Activated CD4-positive, alpha-beta T cell treated with anti-CD3 and anti-CD28 coated beads for 48 hours (primary cell): ENCODE data around the gene DAGLA.

Experiments used
- DNase-seq: peaks from one replicate; pipeline ENCODE4 v3.0.0-alpha.2; 2020

Gene DAGLA

DNA sequence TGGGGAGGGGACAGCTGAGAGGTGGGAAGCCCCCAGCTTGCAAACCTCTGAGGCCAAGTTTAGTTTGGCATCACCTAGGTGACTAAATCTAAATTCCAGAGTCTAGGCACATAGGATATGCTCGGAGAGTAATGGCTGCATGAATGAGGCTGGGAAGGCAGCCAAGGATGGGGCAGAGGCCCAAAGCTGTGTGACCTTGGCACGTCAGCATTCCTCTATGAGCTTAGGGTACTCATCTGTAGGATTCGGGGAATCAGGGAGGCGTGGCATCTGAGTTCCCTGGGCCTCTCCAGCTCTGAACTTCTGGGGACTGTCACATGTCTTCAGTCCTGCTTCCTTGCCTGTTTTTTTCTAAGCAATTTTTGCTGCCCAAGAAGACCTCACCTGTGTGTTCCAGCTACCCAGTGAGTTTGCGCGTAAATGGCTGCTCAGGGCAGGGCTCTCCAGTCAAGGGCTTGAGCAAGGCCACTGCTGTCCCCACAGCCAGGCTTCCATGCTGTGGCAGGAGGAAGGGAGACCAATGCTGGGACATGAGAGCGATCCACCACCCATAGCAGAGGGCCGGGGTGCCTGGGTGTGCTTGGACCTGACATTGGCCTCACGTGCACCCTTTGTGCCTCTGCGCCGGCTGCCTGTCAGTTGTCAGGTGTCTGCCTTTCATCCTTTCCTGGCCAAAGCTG is 13.9 kb downstream of the DAGLA start:
- DNase-seq = no peak

DNA sequence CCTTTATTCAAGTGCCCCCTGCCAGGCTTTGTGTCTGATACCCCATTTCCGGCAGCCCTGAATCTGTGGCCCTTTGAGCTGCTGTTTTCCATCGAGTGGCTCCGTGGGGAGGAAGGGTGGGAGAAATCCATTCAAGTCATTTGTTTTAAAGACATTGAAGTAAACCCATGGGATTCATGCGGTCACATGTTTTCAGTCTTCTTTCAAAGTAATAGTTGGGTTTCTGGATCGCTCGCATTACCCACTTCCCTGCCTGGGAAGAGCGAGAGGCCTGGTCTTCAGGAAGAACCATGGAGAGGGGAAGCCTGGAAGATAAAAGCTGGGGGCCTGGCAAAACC is 14.4 kb downstream of the DAGLA start:
- DNase-seq = no peak

DNA sequence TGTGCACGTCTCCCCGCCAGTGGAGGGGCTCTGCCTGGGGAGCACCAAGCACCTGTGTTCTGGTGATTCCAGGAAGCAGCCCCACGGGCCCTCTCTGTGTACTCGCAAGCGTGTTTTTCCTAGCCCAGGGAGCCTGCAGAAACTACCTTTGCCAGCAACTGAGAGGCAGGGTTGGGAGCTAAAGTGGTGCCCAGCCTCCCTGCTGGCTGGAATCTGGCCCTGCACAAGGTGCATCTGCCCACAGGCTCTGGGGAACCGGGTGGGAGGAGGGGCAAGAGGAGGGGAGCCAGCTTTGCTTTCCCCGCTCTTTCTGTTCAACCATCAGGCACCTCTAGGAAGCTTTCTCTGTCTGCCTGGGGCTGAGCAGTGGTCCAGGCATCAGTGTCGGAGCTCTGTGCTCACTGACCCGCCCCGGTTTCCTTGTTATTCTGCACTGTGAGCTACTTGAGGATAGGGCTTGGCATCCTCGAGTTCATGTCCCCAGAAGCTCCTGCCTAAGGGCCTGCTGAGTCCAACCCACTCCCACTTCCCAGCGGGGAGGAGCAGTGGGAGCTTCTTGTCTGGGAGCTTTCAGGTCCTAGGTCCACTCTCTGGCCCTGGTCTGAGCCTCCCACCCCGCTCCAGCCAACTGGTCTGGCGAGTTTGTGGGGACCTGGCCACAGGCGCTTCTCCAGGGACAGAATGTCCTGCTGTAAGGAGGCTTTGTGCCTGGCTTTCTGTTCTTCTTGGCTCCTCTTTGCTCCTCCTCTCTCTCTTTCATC is 14.9 kb downstream of the DAGLA start:
- no peak for DNase-seq

- peak; percentile 96 for DNase-seq
Observed at GRCh38 chr11:61695917-61696316, 15.7 kb downstream of the DAGLA start.

- no peak for DNase-seq
Observed at GRCh38 chr11:61696602-61697001, 16.4 kb downstream of the DAGLA start.

DNA sequence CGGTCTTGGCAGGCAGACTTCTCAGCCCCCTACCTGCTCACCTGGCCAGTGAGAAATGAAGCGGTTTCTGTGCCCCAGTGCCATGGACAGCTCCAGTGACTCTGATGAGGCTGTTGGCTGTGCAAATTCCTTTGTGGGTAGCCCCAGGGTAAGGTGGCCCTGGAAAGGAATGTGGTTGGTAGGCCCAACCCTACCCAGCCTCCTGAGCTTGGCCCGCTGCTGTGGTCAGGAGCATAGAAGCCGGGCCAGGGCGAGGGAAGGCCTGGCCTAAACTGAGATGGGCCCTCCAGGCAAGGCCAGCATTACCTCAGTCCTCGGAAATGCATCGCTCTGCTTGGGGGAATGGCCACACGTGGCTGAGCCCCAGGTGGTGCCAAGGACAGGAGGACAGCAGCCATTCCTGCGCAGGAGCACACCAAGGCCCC is 16.9 kb downstream of the DAGLA start:
- no peak for DNase-seq

- no peak for DNase-seq
Observed at GRCh38 chr11:61697764-61698163, 17.6 kb downstream of the DAGLA start.

GRCh38 chr11:61698173-61698948 is 18.2 kb downstream of the DAGLA start:
- DNase-seq = no peak

GRCh38 chr11:61699737-61700160 is 19.6 kb downstream of the DAGLA start:
- DNase-seq = no peak

DNA sequence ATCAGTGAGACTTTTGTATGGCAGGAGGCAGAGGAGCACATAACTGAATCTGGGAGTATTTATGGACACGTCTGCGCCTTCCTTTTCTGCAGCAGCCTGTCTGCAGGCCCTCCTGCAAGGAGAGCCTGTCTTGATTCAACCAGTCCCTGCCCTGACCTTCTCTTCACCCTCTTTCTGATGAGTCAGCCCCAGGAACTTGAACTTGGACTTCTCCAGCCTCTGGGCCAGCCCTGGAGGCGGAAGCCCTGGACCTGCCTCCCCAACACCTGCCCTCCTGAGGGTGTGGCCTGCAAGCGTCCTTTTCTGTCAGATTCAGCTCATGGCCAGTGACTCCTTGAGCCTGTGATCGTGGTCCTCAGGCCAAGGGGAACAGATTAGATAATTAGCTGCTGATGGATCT is 20.0 kb downstream of the DAGLA start:
- DNase-seq = no peak

- no peak for DNase-seq
Observed at GRCh38 chr11:61700720-61701119, 20.5 kb downstream of the DAGLA start.

DNA sequence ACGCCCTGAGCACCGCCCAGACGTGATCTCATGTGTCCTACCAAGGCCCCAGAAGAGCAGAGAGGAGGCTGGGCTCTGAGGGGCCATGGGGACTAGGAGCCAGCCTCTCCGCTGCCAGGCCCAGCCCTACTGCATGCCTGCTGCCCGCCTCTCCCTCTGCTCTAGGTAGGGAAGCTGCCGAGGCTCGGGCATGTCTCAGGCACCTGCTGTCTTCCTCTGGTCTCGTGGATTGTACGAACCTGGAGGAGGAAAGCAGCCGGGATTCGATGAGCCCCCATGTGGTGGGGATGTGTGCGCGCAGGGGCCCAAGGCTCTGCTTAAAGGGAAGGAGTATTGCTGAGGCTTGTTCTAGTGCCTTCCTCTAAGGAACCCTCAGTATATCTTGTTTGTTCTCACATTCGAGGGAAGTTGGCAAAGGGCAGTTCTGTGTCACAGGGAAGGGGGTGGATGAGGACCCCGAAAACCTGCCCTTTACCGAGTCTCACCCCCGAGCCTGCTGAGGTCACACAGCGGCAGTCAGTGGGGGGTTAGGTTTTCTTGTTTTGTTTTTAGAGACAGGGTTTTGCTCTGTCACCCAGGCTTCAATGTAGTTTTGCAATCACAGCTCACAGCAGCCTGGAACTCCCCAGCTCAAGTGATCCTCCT is 21.2 kb downstream of the DAGLA start:
- peak; percentile 23 for DNase-seq

DNA sequence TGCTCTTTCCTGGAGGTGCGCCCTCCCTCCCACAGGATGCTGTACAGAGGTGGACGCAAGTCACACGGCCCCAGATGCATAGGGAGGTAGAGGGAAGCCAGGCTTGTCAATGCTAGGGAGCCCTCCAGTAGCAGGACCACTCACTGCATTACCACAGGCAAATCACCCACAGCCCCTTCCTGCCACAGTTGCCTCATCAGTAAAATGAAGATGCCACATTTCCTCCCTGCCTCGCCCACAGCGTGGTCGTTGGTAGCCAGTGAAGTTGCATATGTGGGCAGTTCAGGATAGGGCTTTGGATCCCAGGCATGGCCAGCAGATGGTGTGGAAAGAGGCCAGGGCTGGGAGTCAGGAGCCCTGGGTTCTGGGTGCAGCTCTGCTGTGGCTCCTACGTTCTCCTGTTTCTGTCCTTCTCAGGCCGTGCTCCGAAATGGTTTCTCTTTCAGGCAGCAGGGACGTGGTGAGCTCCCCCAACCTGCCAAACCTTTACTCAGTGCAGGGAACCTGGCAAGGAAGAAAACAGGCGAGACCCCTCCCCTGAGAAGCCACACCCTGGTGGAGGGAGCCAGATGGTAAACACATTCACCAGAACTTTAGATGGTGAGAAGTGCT is 22.6 kb downstream of the DAGLA start:
- DNase-seq = no peak

DNA sequence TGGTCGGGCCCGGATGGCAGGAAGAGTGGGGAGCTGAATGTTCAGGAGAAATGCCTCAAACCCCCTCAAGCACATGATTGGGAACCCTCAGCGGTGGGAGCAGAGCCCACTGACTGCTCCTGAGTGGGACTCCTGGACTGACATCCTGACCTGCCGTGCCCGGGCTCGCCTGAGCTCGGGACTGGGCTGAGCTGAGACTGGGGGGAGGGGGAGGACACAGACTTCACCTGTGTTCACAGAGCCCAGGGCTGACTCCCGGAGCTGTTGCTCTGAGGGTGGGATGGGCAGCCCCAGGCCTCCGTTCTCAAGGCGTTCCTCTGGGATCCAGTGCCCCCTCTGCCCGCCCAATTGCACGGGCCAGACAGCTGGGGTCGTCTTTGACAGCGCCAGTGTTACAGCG is 24.6 kb downstream of the DAGLA start:
- DNase-seq = no peak

DNA sequence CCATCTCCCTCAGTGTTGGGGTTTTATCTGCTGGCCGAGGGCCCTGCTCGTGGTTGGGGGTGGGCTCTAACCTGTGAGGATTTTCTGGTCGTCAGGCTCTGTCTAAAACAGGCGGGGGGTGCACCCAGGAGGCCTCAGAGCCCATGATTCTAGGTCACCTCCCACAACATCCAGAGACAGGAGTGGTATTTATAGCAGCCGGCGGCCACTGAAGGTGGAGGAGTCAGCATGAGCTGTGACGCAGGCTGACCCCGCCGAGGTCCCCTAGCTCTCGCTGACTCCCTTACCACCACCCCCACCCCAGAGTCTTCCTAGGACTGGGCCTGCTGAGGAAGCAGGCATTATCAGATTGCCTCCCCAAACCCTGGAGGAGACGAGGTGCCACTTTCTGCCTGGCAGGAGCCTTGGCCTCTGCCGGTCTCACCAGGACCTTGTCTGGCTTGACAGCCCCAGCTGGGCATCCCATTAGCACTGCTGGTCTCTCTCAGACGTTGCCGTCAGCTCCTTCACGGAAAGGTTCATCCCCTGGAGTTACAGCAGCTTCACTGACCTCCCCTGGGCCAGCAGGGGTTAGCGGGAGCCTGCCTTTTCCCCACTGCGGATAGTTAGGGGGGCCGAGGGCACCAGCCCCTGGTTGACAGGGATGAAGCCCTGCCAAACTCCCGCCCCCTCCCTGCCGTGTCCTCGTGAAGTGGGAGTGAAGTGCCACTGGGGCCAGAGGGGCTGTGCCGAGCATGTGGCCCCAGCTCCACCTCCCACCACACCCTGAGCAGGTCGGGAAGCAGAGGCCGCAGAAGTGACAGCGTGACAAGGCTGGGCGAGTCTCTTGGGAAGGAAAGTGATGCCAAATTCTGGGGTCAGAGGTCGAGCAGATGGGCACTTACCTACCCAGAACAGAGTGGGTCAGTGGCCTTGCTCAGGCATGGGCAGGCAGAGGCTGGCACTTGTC is 26.5 kb downstream of the DAGLA start:
- DNase-seq = no peak

DNA sequence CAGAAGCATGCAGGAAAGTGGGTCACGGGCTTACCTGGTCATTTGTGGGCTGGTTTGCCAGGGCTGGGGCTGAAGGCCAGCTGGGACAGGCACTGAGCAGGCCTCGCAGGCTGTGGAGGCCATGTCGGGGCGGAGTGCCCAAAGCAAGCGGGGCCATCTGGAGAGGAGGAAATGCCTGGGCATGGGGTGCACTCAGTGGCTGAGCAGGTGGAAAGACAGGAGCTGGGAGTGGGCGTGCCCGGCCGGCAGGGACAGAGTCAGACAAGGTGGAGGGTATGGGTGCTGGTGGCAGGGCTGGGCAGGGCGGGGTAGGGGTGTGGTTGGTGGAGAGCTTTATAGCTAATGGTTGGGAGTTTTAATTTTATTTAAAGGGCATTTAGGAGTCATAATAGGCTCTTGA is 27.4 kb downstream of the DAGLA start:
- DNase-seq = no peak

GRCh38 chr11:61709110-61709509 is 28.9 kb downstream of the DAGLA start:
- no peak for DNase-seq

DNA sequence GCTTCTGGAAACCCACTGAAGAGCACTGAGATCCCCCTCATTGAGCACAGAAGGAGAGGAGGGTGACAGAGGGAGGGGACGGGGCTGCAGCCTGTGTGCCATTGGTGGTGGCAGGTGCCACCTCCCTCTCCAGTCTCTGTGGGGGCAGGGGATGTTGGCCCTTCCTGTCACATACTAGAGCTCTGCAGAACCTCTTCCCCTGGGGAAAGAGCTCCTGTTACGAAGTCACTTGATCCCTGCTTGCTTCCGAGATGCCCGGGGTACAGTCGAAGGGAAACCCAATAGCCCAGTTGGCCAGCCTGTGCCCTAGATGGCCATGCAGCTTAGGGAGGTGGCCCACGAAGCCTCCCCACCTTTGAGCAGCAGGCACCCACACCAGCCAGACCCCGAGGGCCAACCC is 29.4 kb downstream of the DAGLA start:
- DNase-seq = no peak

GRCh38 chr11:61710019-61710418 is 29.8 kb downstream of the DAGLA start:
- DNase-seq = no peak

DNA sequence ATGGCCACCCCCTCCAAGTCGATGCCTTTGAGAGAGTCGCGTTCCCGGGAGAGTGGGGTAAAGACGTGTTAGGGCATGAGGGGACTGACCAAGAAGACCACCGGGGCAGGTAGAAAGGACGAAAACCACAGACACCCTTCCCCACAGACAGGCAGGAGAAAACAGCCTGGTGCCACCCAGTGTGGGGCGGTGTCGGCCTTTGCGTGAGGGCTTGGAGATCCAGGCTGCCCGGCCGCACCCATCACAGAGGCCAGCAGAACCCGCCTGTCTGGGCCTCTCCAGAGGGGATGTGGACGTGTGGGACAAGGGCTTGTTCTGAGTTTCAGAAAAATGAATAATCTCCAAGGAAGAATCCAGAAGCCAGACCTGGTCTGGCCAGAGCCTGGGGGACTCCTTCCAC is 30.8 kb downstream of the DAGLA start:
- no peak for DNase-seq

DNA sequence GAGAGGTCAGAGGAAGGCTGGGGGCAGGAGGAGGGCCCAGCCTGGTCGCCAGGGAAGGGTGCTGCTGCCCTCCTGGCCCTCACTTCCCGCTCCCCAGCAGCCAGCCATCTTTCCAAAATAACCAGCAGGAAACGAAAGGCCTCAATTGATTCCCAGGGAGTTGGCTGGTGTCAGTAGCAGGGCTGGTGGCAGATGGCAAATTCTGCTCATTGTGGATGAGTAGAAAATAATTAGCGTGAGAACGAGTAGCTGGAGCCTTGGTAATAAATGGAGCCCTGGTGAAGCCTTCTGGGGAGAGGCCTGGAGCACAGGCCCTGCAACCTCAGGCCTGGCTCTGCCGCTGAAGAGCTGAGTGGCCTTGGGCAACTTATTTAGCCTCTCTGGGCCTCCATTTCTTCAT is 31.3 kb downstream of the DAGLA start:
- no peak for DNase-seq

- DNase-seq = no peak
Observed at GRCh38 chr11:61712314-61712713, 32.1 kb downstream of the DAGLA start.
